Brain microvascular endothelial cell (primary cell): ENCODE measurements around the gene PCSK9.
"Not testable (repeated sequence)": the region's sequence is repeated elsewhere in the genome, so short reads cannot be mapped to it uniquely, and the experiment has no call there.

Experiments
- DNase-seq: peaks from one replicate; pipeline ENCODE4 v3.0.0-alpha.2; 2020
- H3K27ac ChIP-seq: fragments of 250-450 bp; sonication (Bioruptor Pico); 2 replicates; pipeline ENCODE4 v1.5.1; 2020; ENCODE audit warnings: mild to moderate bottlenecking, moderate library complexity
- H3K27me3 ChIP-seq: fragments of 250-450 bp; sonication (Bioruptor Pico); replicated peaks from 2 replicates; pipeline ENCODE4 v1.5.1; 2020; ENCODE audit warnings: mild to moderate bottlenecking
- H3K36me3 ChIP-seq: fragments of 250-450 bp; sonication (Bioruptor Pico); replicated peaks from 2 replicates; pipeline ENCODE4 v1.5.1; 2020; ENCODE audit warnings: mild to moderate bottlenecking
- H3K4me3 ChIP-seq: 2 replicates; pipeline ENCODE4 v1.5.1; 2011; ENCODE audit warnings: low read depth, mild to moderate bottlenecking, control low read depth, low read length, moderate library complexity
- CTCF ChIP-seq: IDR thresholded peaks from 2 replicates; pipeline ENCODE4 v1.5.1; 2011; ENCODE audit warnings: low read depth, mild to moderate bottlenecking, moderate library complexity, low read length, control low read depth, inconsistent platforms; ENCODE audit errors: missing control alignments
- in situ Hi-C: cut with HindIII; loops from 2 replicates; pipeline ENCODE4 v1.10.0; 2017; ENCODE audit warnings: low sequenced_read_pairs, low pct_ligation_motif_present

PCSK9 gene

GRCh38 chr1:55103891-55104290 is 64.5 kb downstream of the PCSK9 start:
- Histone ChIP-seq H3K27ac (no peak overlapping the region), H3K36me3 (peaks cover 49% of the 10 kb centered on the region), H3K4me3 (no peak overlapping the region), H3K27me3 (no peaks in the 10 kb centered on the region)
- no peak for TF ChIP-seq CTCF
- no peak for DNase-seq
- in situ Hi-C loops = no loop called here

GRCh38 chr1:55107101-55107500 is 67.8 kb downstream of the PCSK9 start:
- in situ Hi-C loops = no loop called here
- no peak for TF ChIP-seq CTCF
- Histone ChIP-seq H3K36me3 (peaks cover 51% of the 10 kb centered on the region), H3K4me3 (no peak overlapping the region), H3K27me3 (no peaks in the 10 kb centered on the region), H3K27ac (no peak overlapping the region)
- no peak for DNase-seq

GRCh38 chr1:55109005-55109404 is 69.7 kb downstream of the PCSK9 start:
- in situ Hi-C loops, H3K27ac ChIP-seq: not testable (repeated sequence)
- H3K36me3 ChIP-seq = peaks cover 50% of the 10 kb centered on the region

More at GRCh38 chr1:55109005-55109404, 69.7 kb downstream of the PCSK9 start:
- not testable (repeated sequence) for H3K4me3 ChIP-seq, DNase-seq, H3K27me3 ChIP-seq
